Osteocyte (in vitro differentiated cells): ENCODE results near the gene NEAT1. TPM values are rescaled to one million over a fixed set of nuclear protein-coding genes. Genes with fewer than 3 reads are reported as not detected.

ENCODE experiments used
- DNase-seq: peaks from one replicate; pipeline ENCODE4 v3.0.0; 2021; ENCODE audit warnings: mixed read lengths; ENCODE audit not compliant: unreplicated experiment; ENCODE audit errors: extremely low spot score
- H3K27ac Mint-ChIP-seq: one replicate; pipeline ENCODE4 v1.8.0; 2021; ENCODE audit warnings: mild to moderate bottlenecking, mixed read lengths; ENCODE audit not compliant: unreplicated experiment
- H3K27me3 Mint-ChIP-seq: one replicate; pipeline ENCODE4 v1.8.0; 2021; ENCODE audit warnings: mixed read lengths; ENCODE audit not compliant: unreplicated experiment
- H3K36me3 Mint-ChIP-seq: one replicate; pipeline ENCODE4 v1.8.0; 2021; ENCODE audit warnings: mixed read lengths; ENCODE audit not compliant: unreplicated experiment
- H3K4me1 Mint-ChIP-seq: one replicate; pipeline ENCODE4 v1.8.0; 2021; ENCODE audit warnings: mixed read lengths; ENCODE audit not compliant: unreplicated experiment
- H3K4me3 Mint-ChIP-seq: one replicate; pipeline ENCODE4 v1.8.0; 2021; ENCODE audit warnings: mild to moderate bottlenecking, moderate library complexity, mixed read lengths; ENCODE audit not compliant: unreplicated experiment
- H3K9me3 Mint-ChIP-seq: one replicate; pipeline ENCODE4 v1.8.0; 2021; ENCODE audit warnings: mixed read lengths; ENCODE audit not compliant: unreplicated experiment
- CTCF ChIP-seq: fragments of 200-600 bp; sonication (generic); IDR thresholded peaks from 2 replicates; pipeline ENCODE4 v1.5.0; 2021; ENCODE audit warnings: antibody characterized with exemption, mild to moderate bottlenecking, moderate library complexity
- total RNA-seq: library from RNA; stranded (reverse); gene quantifications from 2 replicates; pipeline ENCODE4 v1.2.1, GENCODE V29; 2021

Gene NEAT1
- total RNA-seq, 1 donor from 2014 or later = 534 TPM

GRCh38 chr11:65425105-65425970, 2.7 kb downstream of the NEAT1 start:
- peak; percentile 8 for TF ChIP-seq CTCF
- peak; percentile 74 for DNase-seq
- peaks cover 49% of the 10 kb centered on the region for H3K36me3 Mint-ChIP-seq
- H3K27ac Mint-ChIP-seq = peak overlapping the region; percentile 99
- H3K4me3 Mint-ChIP-seq = peak overlapping the region; percentile 98
- H3K4me1 Mint-ChIP-seq = peaks cover 81% of the 10 kb centered on the region
- H3K9me3 Mint-ChIP-seq = no peaks in the 10 kb centered on the region
- no peaks in the 10 kb centered on the region for H3K27me3 Mint-ChIP-seq

GRCh38 chr11:65425971-65426838, 3.6 kb downstream of the NEAT1 start:
- Mint-ChIP-seq H3K27me3 (no peaks in the 10 kb centered on the region), H3K9me3 (no peaks in the 10 kb centered on the region), H3K4me1 (peaks cover 79% of the 10 kb centered on the region), H3K27ac (peak overlapping the region; percentile 99), H3K36me3 (peaks cover 51% of the 10 kb centered on the region), H3K4me3 (peak overlapping the region; percentile 98)
- no peak for TF ChIP-seq CTCF
- no peak for DNase-seq

GRCh38 chr11:65426839-65427690, 4.5 kb downstream of the NEAT1 start:
- H3K27ac Mint-ChIP-seq = peak overlapping the region; percentile 99
- peak overlapping the region; percentile 98 for H3K4me3 Mint-ChIP-seq
- peaks cover 81% of the 10 kb centered on the region for H3K4me1 Mint-ChIP-seq
- no peak for TF ChIP-seq CTCF
- peaks cover 53% of the 10 kb centered on the region for H3K36me3 Mint-ChIP-seq
- no peak for DNase-seq
- H3K9me3 Mint-ChIP-seq = no peaks in the 10 kb centered on the region
- no peaks in the 10 kb centered on the region for H3K27me3 Mint-ChIP-seq

GRCh38 chr11:65427691-65428577, 5.3 kb downstream of the NEAT1 start:
- Mint-ChIP-seq H3K4me3 (peak overlapping the region; percentile 98), H3K27me3 (no peaks in the 10 kb centered on the region), H3K27ac (peak overlapping the region; percentile 99), H3K9me3 (no peaks in the 10 kb centered on the region), H3K4me1 (peaks cover 83% of the 10 kb centered on the region), H3K36me3 (peaks cover 60% of the 10 kb centered on the region)
- no peak for TF ChIP-seq CTCF
- DNase-seq = no peak
